ENCODE data around the gene CCDC127.
A peak's percentile ranks its signal among the peaks of the same experiment; 100 is the strongest.
"Not testable (repeated sequence)": the region's sequence is repeated elsewhere in the genome, so short reads cannot be mapped to it uniquely, and the experiment has no call there.

The CCDC127 gene

DNA sequence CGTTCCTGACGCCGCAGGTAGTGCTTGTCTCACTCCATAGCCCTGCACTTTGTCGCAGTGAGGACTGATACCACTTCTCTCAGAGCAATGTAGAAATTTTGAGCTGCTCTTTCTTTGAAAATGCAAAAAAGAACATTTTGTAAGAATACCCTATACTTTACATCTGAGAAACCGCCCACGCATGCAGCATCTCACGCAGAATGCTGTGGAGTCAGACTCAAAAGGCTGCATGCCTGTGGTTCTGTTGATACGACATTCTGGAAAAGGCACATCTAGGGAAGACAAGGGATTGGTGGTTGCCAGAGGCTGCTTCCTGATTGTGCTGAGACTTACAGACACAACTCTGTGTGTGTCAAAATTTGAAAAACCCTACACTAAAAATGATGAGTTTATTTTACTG, 20.0 kb upstream of the CCDC127 start:
- not testable (repeated sequence) for H3K4me3 ChIP-seq (ENCODE audit: low read length); DNase-seq (ENCODE audit: low read depth, low spot score)

DNA sequence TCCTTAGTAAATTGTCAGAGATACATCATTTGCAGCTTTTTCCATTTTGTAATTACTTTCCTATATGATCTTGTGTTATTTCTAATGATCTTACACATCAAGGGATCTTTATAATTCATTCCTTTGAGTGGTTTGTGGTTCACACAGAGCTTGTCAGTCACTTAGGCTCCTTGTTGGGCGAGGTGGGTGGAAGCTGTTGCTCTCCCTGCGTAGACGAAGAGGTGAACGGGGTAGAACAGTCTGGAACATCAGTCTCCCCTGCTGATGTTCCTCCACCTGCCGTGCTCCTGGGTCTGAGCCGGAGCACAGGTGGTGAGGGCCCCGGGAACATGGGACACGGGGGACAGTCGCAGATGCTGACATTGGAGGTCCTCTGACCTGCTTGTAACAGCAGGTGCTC, 17.6 kb upstream of the CCDC127 start:
- DNase-seq (ENCODE audit: low read depth, low spot score); H3K4me3 ChIP-seq (ENCODE audit: low read length): not testable (repeated sequence)

DNA sequence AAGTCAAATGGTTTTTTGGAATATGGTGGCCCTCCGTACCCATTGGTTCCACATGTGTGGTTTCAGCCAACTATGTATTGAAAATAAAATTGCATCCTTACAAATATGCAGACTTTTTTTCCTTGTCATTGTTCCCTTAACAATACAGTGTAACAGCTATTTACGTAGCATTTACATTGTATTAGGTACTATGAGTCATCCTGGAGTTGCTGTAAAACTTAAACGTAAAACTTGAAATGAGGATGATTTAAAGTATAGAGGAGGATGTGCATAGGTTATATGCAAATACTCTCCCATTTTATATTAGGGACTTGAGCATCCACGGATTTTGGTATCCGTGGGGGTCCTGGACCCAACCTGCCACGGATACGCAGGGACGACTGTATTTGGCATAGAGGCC, 16.5 kb upstream of the CCDC127 start:
- no peak for DNase-seq (ENCODE audit: low read depth, low spot score)
- no peak overlapping the region for H3K4me3 ChIP-seq (ENCODE audit: low read length)

DNA sequence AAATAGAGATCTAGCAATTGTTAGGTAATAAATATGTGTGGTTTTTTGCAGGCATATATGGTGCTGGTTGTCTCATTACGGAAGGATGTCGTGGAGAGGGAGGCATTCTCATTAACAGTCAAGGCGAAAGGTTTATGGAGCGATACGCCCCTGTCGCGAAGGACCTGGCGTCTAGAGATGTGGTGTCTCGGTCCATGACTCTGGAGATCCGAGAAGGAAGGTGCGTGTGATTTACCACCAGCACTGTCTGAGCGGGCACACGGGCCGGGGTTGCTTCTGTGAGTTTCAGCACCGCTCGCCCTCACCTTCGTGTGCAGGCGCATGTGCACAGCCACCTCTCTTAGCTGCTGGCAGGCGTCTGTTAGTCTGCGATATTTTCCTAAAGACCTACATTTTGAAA, 15.5 kb upstream of the CCDC127 start:
- H3K4me3 ChIP-seq (ENCODE audit: low read length); DNase-seq (ENCODE audit: low read depth, low spot score): not testable (repeated sequence)

DNA sequence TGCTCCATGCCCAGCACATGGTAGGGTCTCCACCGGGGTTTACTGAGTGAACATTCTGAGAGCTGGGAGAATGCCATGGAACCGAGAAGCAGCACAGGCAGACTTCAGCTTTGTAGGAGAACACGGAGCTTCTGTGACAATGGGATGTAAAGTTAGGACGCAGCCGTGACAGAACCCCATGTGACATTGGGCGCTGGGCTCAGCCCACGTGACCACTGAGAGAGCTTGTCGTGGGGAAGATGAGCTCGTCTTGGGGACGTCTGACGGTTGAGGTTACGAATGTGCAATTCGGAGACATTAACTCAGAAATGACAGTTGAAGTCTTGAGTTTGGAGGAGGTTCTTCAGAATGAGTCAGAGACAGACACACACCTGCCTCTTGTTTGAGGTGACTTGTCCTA, 13.7 kb upstream of the CCDC127 start:
- H3K4me3 ChIP-seq (ENCODE audit: low read length), result no peak overlapping the region
- no peak for DNase-seq (ENCODE audit: low read depth, low spot score)

DNA sequence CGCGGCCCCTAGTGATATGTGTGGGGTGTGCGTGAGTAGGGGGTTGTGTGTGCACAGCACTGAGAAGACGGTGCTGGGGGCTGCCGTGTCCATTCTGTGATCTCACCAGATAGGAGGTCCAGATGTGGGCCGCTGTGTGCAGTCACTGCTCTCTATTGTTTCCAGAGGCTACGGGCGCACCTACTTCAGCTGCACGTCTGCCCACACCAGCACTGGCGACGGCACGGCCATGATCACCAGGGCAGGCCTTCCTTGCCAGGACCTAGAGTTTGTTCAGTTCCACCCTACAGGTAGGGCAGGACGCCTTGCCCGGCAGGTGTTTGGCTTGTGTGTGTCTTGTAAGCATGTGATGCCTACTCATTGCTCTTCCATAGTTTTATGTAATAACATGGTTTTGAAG, 12.8 kb upstream of the CCDC127 start:
- DNase-seq (ENCODE audit: low read depth, low spot score), result no peak

DNA sequence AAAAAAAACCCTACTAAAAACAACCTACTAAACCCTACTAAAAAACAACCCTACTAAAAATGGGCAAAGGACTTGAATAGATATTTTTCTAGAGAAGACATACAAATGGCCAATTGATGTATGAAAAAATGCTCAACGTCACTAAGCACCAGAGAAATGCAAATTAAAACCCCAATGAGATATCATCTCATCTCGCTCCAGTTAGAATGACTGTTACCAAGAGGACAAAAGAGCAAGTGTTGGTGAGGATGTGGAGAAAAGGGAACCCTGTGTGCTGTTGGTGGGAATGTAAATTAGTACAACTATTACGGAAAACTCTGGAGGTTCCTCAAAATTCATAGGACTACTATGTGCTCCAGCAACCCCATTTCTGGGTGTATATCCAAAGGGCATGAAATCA, 10.9 kb upstream of the CCDC127 start:
- DNase-seq (ENCODE audit: low read depth, low spot score), result no peak
- no peak overlapping the region for H3K4me3 ChIP-seq (ENCODE audit: low read length)

More for the DNA sequence above, 12.8 kb upstream of the CCDC127 start:
- H3K4me3 ChIP-seq (ENCODE audit: low read length), result no peak overlapping the region

DNA sequence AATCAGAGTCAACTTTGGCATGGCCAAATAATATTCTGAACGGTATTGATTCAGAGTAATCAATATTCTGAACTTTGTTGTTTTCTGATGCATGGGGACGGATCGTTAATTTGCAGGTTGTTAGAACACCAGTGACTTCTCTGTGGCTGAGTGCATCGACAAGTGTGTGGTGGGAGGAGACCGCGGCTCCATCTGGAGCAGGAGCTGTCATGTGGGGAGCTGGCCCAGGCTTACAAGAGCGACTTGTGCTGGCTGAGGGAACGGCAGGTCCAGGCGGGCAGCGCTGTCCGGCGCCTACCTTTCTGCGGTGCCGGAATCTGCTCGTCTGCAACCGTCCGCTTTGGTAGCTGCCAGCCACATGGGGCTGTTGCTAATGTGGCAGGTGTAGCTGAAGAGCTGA, 9.4 kb upstream of the CCDC127 start:
- not testable (repeated sequence) for H3K4me3 ChIP-seq (ENCODE audit: low read length); DNase-seq (ENCODE audit: low read depth, low spot score)

DNA sequence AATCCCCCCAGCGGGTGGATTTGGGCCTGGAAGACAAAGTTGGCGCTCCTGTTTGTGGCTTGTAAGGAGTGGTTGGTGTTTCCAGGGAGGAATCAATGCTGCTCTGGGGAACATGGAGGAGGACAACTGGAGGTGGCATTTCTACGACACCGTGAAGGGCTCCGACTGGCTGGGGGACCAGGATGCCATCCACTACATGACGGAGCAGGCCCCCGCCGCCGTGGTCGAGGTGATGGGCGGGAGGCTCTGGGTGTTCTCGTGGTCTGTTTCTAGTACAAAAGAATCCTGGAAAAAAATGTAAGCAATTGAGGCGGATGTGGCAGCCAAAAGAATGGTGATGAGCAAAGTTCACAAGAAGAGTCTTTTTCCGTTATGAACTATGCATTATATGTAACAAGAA, 7.4 kb upstream of the CCDC127 start:
- H3K4me3 ChIP-seq (ENCODE audit: low read length), result no peak overlapping the region
- no peak for DNase-seq (ENCODE audit: low read depth, low spot score)

DNA sequence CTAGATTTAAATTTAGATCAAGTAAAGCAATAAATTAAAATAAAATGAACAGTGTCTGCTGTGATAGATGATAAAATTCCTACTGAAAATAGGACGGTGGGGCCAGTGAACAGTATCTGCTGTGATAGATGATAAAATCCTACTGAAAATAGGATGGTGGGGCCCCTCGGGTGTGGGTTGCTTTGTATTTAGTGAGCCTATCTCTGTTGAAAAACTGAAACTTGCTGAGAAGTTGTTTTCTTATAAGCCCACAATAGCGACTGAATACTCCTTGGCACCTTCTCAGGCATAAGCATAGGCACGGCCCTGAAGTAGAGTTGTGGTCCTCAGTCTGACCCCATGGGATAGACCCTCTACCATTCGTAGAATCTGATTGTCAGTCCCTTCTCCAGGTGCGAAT, 5.8 kb upstream of the CCDC127 start:
- no peak overlapping the region for H3K4me3 ChIP-seq (ENCODE audit: low read length)
- DNase-seq (ENCODE audit: low read depth, low spot score), result no peak

DNA sequence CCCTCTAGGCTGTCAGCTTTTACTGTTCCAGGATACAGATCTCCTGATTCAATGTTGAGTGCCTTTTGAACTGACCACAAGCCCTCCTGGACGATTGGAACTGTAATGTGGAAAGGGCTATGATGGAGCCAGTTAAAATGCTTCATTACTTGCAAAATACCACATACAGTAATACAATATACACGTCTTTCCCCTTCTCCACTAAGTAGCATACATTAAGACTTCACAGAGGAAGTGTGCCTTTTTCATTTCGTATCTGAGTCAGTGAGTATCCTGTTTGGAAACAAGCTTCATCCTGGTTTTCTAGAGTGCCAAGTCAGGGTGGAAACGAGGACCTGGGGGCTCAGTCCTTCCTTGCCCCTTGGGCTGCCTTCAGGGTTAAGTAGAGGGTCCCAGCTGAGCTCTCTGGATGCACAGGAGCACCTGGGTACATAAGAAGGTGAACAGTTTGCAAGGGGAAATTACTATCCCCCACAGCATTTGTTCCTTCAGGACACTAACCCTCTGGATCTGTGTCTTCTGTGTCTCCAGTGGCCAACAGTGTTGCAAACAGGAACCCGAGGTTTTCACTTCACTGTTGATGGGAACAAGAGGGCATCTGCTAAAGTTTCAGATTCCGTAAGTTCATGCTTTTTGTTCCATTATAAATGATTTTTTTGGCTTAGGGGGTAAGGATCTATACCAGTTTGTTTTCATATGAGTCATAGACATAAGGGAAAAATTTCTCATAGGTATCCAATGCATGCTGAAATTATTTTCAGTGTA, 5.2 kb upstream of the CCDC127 start:
- not testable (repeated sequence) for DNase-seq (ENCODE audit: low read depth, low spot score); H3K4me3 ChIP-seq (ENCODE audit: low read length)

DNA sequence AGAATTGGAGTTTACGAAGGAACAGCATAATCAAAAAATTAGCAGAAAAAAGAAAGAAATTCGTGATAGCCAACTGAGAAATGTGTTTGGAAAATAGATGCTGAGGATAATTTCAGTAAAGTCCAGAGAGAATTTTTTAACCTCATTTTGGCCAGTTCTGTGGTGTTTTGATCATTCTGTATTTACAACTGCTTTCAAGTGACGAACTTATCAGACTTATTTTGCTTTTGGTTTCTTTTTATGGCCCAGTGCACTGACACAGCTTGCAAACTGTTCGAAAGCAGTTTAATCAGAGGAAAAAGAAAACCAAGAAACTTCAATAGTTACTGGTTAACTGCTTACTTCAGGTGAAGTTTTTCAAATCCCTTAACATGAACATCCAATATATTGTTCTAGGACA, 2.0 kb upstream of the CCDC127 start:
- H3K4me3 ChIP-seq (ENCODE audit: low read length), result peak overlapping the region; percentile 81
- no peak for DNase-seq (ENCODE audit: low read depth, low spot score)

DNA sequence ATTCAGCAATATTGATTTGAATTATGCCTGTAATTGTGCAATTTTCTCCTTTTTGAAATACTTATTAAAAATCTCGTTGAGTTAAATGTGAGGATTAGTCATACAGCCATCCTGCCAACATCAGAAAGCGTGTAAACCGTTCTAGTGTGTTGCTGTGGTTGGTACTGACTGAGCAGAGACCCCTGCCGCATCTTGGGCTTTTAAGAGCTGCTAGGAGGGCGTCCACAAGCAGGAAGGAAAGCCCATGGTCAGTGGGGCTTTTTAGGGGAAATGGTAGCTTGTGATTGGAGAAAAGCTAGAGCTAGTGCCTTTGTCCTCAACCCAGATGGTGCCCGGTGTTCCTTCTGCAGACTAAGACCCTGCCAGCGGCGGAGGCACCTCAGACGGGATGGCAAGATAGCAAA, 1.5 kb upstream of the CCDC127 start:
- DNase-seq (ENCODE audit: low read depth, low spot score), result peak; percentile 22

DNA sequence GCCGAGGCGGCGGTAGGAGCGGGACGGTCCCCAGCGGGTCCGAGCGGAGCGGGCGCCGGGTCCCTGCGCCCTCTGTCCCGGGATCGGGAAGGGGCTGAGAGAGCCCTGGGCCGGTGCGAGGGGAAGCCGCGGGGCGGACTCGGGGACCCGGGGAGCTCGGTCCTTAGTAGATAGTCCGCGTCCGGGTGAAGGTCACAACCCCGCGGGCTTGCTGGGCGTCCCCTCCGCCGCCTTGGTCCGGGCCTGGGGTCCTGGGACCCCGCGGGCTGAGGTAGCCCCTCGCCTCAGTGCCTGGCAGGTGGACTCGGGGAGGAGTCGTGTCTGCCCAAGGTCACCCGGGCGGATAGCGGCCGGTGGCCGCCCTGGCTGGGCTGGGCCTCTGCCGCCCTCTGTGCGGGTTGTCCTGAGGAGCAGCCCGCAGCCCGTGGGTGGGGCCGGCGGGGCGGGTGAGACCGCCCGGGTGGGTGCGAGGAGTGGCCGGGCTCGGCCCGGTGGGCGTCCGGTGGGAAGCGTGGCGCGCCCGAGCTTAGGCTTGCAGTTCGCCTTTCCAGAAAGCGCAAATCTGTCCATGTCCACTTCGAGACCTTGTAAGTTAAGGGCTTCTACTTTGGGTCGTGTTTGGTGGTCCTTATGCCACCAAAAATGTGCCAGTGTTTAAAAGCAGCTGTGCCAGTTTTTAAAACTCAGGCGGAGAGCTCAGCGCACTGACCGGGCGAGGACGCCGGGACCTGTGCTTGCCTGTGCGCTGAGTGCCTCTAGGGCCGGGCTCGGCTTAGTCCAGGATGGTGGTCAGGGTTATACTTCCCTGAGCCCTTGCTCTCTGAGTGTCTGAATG, 721 bp upstream of the CCDC127 start:
- DNase-seq (ENCODE audit: low read depth, low spot score), result no peak
- peak overlapping the region; percentile 81 for H3K4me3 ChIP-seq (ENCODE audit: low read length)

More for the DNA sequence above, 1.5 kb upstream of the CCDC127 start:
- peak overlapping the region; percentile 81 for H3K4me3 ChIP-seq (ENCODE audit: low read length)

DNA sequence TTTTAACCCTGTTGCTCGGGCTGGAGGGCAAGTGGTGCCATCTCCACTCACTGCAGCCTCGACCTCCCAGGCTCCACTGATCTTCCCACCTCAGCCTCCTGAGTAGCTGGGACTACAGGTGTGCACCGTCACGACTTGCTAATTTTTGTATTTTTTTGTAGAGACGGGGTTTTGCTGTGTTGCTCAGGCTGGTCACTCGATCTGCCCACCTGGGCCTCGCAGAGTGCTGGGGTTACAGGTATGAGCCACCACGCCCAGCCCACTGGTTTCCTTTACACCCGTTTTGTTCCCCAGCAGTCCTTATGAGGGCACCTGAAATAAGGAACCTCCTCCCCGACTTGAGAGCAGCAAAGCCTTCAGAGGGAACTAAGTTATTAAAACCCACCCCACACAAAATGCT, 1.9 kb downstream of the CCDC127 start:
- DNase-seq (ENCODE audit: low read depth, low spot score); H3K4me3 ChIP-seq (ENCODE audit: low read length): not testable (repeated sequence)

DNA sequence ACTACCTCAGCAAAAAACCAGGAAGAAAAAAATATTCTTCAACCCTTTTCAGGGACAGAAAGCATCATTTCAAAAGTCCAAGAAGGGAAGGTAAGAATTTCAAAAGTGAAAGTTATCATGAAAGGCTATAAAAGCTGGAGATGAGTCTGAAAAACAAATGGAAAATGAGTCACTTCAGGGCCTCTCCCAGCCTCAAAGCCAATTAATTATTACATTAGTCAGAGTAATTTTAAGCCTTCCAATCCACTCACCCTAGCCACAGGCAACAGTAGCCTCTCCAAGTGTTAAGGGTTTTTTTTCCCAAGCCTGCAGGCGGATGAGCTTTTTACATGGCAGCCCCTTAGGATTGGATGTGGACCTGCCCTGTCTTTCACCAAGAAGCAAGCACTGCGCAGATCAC, 2.7 kb downstream of the CCDC127 start:
- not testable (repeated sequence) for H3K4me3 ChIP-seq (ENCODE audit: low read length)

DNA sequence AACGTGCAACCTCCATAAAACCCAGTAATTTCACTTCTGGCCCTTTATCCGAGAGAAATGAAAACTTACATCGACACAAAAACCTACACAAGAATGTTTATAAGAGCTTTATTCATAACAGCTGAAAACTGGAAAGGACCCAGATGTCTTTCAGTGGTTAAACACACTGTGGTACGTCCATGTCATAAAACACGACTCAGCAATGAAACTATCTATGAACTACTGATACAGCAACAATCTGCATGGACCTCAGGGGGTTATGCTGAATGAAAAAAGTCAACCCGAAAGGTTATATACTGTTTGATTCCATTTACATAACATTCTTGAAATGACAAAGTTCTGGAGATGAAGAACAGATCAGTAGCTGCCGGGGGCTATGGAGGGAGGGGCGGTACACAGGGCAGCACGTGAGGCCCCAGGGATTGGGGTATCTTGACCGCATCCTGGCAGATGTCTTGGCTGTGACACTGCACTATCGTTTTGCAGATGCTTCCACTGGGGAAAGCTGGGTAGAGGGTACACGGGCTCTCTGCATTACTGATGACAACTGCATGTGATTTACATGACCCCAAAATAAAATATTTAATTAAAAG, 4.1 kb downstream of the CCDC127 start:
- no peak overlapping the region for H3K4me3 ChIP-seq (ENCODE audit: low read length)
- DNase-seq (ENCODE audit: low read depth, low spot score), result no peak

More for the DNA sequence above, 2.7 kb downstream of the CCDC127 start:
- not testable (repeated sequence) for DNase-seq (ENCODE audit: low read depth, low spot score)

DNA sequence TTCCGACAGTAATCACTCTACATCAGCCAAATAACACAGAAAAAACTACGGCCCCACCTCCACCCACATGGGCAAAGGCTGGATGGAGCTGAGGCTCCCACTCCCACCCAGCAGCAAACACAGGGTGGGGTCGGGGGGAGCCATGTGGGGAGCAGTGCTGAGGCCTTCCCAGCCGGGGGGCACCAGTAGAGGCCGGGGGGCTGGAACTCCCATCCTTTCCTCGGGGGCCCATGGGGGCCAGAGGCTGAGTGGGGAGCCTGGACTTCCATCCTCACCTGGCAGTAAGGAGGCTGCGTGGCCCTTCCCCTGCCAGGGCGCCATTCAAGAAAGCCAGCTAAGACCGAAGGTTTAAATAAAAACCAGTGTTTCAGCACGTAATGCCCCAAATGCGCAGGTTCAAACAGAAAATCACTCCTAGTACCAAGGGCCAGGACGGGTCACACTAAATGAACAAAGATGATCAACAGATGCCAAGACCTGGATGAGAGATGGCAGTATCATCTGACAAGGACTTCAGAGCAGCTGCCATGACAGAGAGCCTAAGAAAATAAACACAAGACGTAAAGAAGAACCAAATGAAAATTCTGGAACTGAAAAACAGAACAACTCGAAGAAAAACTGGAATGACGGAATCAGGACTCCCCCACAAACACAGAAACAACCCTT, 9.4 kb downstream of the CCDC127 start:
- no peak overlapping the region for H3K4me3 ChIP-seq (ENCODE audit: low read length)
- no peak for DNase-seq (ENCODE audit: low read depth, low spot score)

DNA sequence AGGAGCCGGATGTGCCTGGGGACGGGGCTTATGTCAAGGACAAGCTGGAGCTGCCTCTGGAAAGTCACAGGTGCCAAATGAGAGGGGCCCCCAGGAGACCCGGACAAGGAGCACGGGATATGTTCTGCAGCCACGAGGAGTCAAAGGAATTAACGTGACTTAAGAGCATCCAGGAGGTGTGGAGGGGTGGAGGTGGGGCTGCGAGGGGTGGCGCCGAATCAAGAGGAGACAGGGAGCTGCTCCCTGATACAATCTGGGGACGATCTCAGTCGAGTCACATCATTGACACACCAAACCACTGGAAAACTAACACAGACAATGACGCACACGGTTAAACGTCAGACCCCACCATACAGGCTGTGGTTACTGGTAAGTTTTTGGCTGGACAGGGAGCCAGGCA, 10.4 kb downstream of the CCDC127 start:
- DNase-seq (ENCODE audit: low read depth, low spot score), result no peak
- H3K4me3 ChIP-seq (ENCODE audit: low read length), result no peak overlapping the region
